M059J (cell line): ENCODE data around the gene MAPRE3. TPM values are rescaled to one million over a fixed set of nuclear protein-coding genes. Genes with fewer than 3 reads are reported as not detected.
A peak's percentile ranks its signal among the peaks of the same experiment; 100 is the strongest.

ENCODE experiments used
- DNase-seq: peaks from one replicate; pipeline ENCODE4 v3.0.0-alpha.2; 2012; ENCODE audit warnings: low read depth
- total RNA-seq: library from RNA; depleted of rRNA; stranded (reverse); fragments of >200 nt; shearing (Covaris generic); gene quantifications from 2 replicates; pipeline ENCODE4 v1.2.3, GENCODE V29; 2014

Gene MAPRE3
- total RNA-seq, 1 experiment from 2014 or later, result 7.1 TPM

DNA sequence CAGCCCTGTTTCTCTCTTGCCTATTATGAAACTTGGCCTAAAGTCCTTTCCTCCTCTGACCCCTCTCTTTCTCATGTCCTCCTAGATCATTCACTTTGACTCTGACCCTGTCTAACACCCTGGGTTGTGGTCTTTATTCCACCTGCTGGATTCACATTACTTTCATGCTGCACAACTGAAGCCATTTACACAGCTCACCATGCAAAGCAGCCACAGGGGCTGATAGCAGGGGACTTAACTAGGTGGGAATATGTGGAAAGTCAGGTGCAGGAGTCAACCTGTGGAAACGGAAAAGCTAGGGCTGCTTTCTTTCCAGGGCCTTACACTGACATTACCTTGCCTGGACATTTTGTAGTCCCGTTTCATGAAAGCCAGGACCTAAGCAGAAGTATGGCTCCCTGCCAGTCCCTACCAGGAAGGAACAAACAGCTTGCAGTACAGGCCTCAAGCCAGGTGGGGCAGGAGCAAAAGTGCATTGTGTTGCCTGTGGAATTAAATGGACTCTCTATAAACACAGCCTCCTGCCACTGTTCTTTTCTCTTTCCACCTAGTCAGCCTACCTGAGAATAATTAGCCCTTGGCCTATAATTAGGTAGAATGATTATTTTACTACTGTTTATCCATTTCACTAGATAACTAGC lies 11.8 kb downstream of the MAPRE3 start:
- peak; percentile 66 for DNase-seq

DNA sequence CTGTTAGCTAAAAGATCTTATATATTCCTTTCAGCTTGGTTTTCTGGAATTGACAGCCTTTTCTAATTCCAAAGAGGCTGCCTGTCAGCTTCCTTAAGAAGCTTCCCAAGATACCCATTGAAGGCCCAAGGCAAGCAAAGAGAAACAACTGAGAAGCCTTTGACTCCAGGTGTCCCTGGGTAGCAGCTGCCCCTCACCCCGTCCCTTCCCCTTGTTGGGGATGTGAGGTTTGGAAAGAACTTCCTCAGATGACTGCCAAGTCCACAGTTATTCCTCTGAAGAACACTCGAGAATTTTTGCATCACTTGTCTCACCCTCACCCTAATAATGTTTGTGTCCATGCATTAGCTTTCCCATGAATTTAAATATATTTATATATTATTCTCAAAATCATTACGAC lies 13.3 kb downstream of the MAPRE3 start:
- no peak for DNase-seq

DNA sequence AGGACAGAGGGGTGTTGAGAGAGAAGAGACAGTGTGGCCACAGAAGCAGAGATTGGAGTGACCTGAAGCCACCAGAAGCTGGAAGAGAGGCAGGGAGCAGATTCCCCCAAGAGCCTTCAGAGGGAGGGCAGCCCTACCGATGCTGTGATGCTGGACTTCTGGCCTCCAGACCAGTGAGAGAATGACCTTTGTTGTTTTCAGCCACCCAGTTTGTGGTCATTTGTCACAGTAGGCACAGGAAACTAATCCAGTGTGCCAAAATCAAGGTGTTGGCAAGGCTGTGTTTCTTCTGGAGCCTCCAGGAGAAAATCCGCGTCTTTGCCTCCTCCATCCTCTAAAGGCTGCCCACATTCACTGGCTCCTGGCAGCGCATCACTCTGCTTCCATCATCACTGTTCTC lies 15.4 kb downstream of the MAPRE3 start:
- no peak for DNase-seq

DNA sequence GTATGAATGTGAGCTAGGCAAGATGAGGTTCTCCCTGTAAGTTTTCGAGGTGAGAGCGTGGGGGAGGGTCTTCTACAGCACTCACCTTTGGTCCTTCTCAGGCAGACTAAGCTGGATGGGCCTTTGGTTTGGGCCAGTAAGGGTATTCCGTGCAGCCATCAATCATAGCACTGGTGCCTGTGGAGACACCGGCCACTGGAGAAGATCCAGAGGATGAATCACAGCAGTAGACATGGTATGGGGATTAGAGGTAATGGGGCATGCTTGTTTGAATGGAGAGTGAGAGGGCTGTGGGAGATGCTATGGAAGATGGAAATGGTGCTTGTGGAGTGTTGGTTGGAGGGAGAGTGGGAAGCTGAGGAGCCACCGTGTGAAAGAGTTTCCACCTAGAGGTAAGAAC lies 16.1 kb downstream of the MAPRE3 start:
- DNase-seq, result peak; percentile 66

DNA sequence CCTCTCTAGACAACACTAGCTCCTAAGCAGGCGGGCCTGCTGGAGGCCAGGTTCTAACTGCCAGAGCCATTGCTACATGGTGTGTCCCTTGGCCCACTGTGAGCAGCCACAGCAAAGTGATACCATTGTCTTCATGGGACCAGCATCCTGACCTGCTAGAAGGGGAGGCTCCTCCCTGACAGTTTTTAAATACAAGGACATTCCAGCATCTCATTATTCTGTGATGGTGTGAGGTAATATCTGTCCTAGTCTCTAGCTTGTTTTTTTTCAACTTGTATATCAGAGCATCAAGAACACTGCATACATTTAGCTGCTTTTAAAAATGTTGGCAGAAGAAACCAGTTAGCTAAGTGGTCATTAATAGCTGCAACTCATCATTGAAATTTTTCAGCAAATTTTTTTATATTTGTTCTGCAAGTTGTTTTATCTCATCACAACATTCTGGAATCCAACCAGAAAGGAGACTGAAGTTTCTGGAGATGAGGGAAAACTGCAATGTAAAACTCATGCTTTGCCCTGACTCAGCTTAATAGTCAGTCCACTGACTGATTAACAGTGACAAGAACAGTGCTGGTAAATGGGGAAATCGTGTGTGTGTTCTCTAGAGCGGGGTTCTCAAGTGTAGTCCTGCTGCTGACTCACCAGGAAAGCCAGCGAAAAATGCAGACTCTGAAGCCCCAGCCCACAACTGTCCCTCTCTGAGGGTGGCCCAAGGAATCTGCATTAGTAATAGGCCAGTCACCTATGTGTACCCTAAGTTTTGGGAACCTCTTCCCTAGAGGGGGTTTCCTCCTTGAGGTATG lies 17.8 kb downstream of the MAPRE3 start:
- peak; percentile 73 for DNase-seq

DNA sequence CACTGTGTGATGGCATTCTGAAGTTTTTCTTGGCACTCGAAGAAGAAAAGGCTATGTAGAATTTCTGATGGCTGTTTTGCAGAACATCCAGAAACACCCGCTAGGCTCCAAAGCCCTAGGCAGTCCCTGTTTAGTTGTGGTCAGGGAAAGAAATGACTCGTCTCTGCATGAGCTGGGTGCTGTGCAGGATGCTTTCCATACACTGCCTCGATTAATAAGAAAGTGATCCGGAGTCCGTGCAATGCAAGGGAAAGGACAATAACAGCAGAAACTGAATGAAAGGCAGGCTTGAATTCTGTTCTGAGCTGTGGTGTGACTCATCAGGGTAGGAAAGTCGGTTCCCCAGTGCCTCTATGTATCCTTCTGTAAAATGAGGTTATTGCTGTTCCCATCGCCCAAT lies 18.7 kb downstream of the MAPRE3 start:
- DNase-seq, result peak; percentile 65

DNA sequence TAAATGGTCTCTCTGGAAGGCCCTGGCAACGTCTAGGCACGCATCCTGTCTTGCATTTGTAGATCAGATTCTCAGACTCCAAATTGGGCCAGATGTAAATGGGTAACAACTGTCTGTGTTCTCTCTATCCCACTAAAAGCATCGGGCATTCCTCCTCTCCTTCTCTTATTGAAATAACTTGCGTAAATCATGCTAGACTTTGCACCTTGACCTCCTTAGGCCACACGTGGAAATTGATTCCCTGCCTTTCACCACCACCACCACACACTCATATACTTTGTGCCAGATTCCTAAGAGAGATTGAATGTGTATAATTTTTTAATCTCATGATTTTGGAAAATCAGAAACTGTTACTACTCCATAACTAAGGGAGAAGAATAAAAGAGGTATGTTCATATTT lies 21.3 kb downstream of the MAPRE3 start:
- DNase-seq, result no peak

DNA sequence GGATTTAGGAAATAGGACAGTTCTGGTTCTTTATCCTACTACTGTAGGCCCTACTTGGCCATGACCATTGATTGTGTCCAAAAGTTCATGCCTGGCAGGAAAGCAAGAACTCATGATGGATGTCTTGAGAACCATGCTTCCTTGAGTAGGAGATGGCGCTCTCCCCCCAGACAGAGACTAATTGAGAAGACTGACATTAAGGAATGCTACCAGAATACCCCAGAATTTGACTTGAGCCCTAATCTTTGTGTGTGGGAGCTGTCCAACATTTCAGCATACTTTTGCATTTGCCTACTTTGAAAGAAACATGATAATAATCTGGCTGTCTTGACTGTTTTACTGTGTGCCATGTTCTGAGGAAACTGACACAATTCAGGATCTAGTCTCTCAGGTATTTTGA lies 23.3 kb downstream of the MAPRE3 start:
- no peak for DNase-seq

DNA sequence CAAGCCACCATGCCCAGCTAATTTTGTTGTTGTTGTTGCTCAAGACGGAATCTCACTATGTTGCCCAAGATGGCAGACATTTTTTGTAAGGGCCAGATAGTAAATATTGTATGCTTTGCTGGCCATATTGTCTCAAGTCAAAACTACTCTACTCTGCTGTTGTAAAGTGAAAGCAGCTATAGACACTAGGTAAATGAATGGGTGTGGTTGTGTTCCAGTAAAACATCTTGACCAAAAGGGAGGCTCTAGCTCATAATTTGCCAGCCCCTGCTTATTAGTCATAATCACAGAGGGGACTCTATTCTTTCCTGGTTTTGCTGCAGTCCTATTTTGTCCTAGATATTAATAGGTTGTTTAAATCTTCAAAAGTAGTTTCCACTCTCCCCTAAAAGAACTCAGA lies 24.5 kb downstream of the MAPRE3 start:
- no peak for DNase-seq

DNA sequence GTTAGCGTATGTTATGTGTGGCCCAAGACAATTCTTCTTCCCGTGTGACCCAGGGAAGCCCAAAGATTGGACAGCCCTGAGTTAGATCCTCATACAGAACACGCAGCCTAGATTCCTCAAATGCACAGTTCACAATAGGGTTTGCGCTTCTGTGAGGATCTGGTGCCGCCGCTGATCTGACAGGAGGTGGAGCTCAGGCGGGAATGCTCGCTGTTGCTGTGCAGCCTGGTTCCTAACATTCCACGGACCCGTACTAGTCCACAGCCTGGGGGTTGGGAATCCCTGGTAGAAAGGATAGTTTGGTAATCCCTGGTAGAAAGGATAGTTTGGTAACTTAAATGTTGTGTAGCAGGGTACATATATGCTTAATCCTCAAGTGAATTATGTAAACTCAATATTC lies 27.0 kb downstream of the MAPRE3 start:
- DNase-seq, result no peak

DNA sequence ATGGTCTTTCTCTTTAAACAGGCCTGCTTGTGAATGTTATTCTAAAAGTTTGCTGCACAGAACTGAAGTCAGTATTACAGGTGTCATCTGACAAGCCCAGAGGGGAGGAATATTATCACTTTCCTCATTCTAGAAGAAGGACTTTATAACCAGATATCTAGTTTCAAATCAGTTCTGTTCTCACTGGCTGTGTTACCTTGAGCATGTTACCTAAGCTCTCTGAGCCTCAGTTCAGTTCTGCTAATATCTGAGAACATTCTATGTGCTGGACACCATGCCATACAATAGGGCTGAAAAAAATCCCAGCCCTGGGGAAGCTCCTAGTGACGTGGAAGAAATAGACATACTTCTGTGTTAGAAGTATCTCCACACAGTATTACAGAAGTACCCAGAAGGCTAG lies 27.9 kb downstream of the MAPRE3 start:
- no peak for DNase-seq

DNA sequence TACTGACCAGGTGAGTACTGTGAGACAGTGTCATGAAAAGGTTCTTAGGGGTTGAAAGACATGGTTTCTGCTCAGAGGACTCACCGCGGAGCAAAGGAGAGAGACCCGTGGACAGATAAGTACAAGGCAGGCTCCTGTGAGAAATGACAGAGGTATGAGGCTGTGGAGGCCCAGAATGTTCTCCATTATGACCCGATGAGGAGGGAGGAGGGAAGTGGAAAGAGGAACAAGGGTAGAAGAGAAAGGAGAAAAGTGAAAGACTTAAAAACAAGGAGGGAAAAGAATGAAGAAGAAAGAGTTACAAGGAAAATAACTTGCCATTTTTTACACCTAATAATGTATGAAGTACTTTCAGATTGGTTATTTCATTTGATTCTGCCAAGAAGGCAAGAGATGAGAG lies 29.8 kb downstream of the MAPRE3 start:
- DNase-seq, result no peak

DNA sequence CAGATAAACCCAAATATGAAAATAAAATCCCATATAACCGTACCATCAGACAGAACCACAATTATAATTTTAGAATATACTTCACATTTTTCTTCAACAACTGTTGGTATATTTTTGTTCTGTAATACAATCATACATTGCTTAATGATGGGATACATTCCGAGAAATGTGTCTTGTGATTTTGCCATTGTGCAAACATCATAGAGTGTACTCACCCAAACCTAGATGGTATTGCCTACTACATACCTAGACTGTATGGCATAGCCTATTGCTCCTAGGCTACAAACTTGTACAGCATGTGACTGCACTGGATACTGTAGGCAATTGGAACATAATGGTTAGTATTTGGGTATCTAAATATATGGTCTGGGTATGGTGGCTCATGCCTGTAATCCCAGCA lies 30.6 kb downstream of the MAPRE3 start:
- DNase-seq, result no peak

DNA sequence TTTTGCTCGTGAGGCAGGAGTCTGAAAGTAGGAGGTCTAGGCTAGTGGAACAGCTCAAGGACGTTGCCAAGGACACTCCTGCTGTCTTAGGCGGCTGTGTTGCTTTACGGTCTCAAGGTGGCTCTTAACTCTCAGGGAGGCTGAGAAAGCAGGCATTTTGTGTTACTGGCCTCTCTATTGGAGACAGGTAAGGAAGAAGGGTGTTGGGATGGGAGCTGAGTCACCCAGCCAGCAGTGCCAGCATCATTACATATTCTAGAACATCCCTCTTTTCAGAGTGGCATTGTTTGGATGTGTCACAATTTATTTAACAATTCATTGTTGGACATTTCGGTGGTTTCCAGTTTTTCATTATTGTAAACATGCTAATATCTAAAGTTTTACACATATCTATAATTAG lies 31.5 kb downstream of the MAPRE3 start:
- peak; percentile 25 for DNase-seq

DNA sequence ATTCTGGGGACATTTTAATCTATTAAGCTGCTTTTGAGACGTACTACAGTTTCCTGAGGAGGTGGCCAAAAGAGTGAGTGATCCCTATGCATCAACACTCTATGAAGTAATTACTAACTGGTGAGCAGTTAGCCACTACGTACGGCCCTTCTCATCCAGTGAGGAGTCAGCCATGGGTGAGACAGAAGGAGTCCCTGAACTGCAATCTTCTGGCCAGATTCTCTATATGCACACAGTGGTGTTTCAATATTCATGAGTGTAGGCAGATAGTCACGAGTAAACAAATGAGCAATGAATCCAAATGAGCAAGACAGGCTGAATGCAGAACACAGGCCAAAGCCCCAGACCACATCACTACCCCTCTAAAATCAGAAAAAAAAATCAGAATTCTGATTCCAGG lies 32.6 kb downstream of the MAPRE3 start:
- DNase-seq, result no peak

DNA sequence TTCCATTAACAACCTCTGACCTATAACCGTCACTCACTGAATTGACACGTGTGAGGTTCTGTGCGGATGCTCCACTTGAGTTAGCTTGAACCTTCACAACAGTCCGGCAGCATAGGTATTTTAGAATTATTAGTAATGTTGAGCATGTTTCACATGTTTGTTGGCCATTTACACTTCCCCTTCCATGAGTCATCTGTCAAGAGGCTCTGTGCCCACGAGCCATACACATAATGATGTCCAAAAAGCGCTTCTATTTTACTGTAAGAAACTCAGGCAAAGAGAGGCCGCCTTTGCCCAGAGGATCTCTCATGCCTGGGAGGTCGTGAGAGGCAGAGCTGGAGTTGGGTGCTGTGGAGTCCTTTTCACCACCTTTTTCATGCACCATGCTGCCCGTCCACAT lies 33.4 kb downstream of the MAPRE3 start:
- DNase-seq, result peak; percentile 61

DNA sequence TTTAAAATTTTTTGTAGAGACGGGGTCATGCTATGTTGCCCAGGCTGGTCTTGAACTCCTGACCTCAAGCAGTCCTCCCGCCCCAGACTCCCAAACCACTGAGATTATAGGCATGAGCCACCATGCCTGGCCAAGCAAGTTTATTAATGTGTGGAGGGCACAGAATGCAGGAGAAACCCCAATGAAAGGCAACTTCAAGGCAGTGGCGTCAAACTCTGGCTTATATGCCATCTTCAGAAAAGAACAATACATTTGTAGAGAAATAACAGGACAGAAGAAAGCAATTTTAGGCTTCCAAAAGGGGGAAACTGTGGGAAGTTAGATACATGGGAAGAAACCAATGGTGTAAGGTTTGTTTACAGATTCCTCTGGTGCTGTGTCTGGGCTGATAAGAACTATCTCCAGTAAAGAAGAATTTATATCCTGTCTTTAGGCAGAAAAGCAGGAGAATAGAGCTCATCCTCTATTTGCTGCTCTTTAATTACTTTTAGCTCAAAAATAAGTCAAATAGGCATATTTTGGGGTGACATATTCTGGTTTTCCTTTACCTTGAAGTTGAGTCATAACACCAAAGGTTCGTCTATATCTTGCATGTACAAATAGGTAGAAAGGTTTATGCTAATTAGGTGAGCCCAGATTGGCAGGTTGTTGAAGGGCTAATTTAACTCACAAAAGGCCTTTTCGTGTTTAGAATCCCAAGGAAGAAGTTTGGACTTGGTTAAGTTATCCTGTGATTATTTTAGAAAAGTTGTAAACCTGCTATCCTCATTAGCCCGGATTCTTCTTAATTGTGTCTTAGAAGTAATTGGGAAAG lies 36.4 kb downstream of the MAPRE3 start:
- no peak for DNase-seq

DNA sequence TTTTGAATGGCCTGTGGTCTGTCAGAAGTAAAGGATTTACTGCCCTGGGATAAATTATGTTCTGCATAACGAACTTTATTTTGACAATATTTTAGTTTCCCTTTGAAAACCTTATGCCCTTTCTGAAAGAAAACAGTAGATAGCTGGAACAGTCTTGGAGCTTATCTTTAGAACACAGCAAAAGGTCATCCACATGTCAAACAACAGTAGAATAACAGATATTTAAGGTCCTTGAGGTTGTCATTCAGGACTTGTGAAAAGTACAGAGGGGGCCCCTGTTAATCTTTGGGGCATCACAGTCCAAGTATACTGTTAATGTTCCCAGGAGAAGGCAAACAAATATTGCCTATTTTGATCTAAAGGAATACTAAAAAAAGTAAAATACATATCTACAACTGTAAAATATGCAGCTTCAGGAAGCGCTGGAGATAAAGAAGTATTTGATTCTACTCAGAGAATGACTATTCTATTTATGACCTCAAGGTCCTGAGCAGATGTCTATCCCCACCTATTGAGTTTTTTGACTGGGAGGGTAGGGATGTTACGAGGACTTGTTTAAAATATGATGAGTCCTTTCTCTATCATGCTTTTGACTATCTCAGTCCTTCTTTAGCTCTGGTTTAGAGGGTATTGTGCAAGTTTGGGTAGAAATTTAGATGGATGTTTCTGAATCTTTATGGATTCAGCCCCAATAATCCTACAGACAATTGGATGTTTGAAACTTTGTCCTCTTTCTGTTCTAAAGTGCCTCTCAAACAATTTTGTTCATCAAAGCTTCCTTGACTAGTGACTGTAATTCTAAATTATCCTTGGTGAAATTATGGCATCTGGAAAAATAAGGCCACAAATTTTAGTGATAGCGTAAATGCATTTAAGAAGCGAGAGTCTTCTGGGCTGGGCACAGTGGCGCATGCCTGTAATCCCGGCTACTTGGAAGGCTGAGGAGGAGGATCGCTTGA lies 37.3 kb downstream of the MAPRE3 start:
- no peak for DNase-seq

DNA sequence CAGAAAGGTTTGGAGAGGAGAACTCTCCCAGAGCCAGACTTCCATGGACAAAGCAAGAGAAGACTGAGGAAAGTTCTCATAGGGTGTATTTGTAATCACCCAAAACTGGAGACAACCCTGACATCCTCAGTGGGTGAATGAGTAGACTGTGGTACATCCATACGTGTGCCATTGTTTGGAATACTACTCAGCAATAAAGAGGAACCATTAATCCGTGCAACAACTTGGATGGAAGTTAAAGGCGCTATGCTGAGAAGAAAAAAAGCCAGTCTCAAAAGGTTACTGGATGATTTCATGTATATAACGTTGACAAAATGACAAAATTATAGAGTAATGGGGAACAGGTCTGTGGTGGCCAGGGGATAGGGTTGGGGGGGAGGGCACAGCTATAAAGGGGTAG lies 38.2 kb downstream of the MAPRE3 start:
- DNase-seq, result no peak

DNA sequence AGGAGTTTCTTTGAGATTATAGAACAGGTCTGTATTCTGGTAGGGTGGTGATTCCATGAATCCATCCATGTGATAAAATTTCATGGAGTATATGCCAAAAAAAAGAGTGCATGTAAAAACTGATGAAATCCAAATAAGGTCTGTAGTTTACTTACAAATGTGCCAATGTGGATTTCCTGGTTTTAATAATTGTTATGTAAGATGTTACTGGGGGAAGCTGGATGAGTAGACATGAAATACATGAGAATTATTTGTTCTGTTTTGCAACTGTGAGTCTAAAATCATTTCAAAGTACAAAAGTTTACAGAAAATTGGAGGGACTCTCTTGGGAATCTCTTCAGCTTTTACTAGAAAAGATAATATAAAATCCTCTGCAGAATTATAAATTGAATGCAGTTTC lies 38.6 kb downstream of the MAPRE3 start:
- DNase-seq, result no peak

DNA sequence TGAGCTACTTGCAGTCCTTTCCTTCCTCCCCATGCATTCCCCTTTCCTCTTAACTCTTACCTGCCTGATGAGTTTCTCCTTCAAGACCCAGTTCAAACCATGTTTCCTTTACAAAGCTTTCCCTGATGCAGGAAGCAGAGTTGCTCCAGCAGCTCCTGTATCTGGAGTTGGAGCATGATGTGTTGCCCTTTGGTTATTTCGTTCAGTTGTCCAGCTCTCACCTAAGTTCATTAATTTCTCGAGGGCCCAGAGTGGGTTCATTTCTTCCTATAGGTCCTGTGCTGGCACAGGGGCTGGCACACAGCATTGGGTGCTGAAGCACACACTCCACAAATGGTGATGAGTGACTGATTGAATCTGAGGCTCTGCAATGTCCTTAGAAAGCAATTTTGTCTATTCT lies 39.3 kb downstream of the MAPRE3 start:
- DNase-seq, result no peak

DNA sequence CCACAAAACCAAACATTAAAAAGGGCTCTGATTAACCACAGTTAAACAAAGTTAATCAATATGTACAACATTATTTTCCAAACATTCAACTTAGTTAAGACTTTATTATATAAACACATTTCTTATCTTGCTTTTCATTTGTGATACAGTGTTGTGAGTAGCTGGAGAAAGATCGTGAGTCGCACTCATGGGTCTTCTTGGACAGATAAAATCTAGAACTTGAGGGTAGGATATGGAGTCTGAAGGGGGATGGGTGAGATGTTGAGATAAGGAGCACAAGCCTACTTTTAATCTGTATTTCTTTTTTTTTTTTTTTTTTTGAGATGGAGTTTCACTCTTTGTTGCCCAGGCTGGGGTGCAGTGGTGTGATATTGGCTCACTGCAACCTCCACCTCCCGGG lies 39.7 kb downstream of the MAPRE3 start:
- peak; percentile 72 for DNase-seq
